ENCODE results near the gene ARRB1. TPM values are rescaled to one million over a fixed set of nuclear protein-coding genes. Genes with fewer than 3 reads are reported as not detected.
A peak's percentile ranks its signal among the peaks of the same experiment; 100 is the strongest.

Gene ARRB1
- total RNA-seq, 1 donor from 2014 or later = 22.7 TPM

DNA sequence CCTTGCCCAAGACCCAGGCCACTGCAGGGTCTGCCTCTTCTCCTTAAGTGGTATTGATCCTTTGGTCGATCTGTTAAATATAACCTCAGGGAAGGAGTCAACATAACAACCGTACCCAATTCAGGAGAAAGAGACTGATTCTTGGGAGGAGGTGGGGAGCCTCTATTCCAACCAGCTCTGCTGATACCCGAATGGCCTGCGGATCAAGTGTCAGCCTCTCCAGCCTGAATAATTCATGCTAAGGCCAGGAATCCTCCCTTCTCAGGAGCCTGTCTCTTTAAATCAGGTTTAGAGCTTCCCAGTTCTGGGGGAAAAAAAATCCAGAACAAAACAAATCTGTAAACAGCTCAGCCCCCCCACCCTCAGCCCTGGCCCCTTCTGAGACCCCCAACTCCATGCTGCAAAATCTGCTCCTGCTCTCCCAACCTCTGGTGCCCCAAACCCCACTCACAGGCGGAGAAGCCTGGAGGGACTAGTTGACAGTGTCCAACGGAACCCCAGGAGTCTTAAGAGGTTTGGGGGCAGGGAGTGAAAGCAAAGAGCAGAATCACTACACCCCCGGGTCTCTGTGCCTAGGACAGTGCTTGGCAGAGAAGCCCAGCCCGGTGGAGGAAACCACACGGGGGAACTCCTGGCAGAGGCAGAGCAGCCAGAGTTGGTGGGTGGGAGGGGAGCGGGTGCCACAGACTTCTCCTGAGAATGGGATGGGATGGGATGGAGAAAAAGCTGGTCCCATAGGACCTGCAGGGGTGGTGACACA is 111.8 kb downstream of the ARRB1 start:
- Mint-ChIP-seq H3K9me3 (no peaks in the 10 kb centered on the region), H3K4me1 (peaks cover 6% of the 10 kb centered on the region), H3K27me3 (peaks cover 46% of the 10 kb centered on the region), H3K36me3 (ENCODE audit: low read depth) (no peaks in the 10 kb centered on the region), H3K4me3 (peak overlapping the region; percentile 82), H3K27ac (no peak overlapping the region)
- DNase-seq = no peak
- intact Hi-C loops (cut with micrococcal nuclease) = loop anchor here (2.0 to 5.0 kb wide), 2 partner anchors 291 to 578 kb away; partner anchors contain the start of genes SPCS2, UVRAG and XRRA1

DNA sequence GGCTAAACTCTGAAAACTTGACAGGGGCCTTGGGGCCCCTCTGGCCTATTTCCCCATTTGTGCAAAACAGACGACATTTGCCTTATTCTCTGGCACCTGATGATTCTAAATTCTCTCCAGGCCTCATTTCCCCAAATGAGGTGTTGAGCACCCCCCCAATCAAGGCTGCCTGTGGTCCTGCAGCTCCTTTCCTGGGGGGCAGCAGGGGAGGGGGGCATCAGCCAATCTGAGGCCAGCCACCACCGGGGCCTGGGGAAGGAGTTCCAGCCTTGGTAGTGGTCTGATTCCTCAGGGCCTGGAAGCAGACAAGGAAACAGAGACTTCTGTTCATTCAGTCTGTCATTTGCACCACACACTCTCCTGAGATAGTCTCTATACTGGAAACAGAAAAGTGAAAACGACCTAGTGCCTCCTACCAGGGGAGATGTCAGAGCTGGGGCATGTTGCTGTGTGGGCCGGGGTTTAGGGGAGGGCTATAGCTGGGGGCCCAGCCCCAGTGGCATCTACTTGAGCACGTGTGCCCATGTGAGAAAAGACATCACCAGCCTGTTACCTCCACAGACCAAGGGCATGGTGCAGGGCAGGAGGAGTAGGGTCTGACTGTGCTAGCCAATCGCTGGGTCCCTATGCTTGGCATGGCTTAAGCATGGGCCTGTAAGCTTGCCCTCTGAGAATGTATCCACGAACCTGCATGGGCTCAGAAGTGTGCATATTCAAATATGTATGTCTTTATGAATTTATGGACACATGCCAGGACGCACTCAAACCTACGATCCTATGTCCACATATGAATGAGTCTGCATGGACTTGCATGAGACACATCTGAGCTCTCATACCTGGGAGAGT is 112.6 kb downstream of the ARRB1 start:
- H3K4me1 Mint-ChIP-seq = peaks cover 6% of the 10 kb centered on the region
- peaks cover 2% of the 10 kb centered on the region for H3K9me3 Mint-ChIP-seq
- H3K4me3 Mint-ChIP-seq = peak overlapping the region; percentile 82
- H3K36me3 Mint-ChIP-seq (ENCODE audit: low read depth) = no peaks in the 10 kb centered on the region
- no peak for DNase-seq
- H3K27ac Mint-ChIP-seq = no peak overlapping the region
- intact Hi-C loops (cut with micrococcal nuclease) = no loop called here
- H3K27me3 Mint-ChIP-seq = peaks cover 42% of the 10 kb centered on the region

DNA sequence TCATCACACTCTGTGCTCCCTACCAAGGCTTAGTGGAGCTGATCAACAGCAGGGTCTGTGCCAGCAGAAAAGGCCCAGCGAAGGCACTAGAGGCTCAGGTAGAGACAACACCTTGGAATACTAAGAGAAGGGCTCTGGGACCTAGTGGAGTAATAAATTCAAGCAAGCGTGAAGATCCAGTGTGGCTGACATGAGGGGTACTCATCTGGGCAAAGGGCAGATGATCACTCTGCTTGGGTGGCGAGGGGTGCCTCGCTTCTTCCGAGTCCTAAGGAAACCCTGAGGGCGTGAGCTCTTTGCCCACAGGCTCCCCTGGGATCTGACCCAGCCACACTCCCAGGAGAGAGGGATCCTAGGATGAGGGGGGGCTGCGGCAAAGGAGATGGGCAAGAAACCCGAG is 114.4 kb downstream of the ARRB1 start:
- Mint-ChIP-seq H3K4me3 (no peak overlapping the region), H3K27ac (no peak overlapping the region), H3K4me1 (peaks cover 2% of the 10 kb centered on the region), H3K9me3 (peaks cover 6% of the 10 kb centered on the region), H3K27me3 (peaks cover 24% of the 10 kb centered on the region), H3K36me3 (ENCODE audit: low read depth) (no peaks in the 10 kb centered on the region)
- no peak for DNase-seq
- intact Hi-C loops (cut with micrococcal nuclease) = no loop called here

DNA sequence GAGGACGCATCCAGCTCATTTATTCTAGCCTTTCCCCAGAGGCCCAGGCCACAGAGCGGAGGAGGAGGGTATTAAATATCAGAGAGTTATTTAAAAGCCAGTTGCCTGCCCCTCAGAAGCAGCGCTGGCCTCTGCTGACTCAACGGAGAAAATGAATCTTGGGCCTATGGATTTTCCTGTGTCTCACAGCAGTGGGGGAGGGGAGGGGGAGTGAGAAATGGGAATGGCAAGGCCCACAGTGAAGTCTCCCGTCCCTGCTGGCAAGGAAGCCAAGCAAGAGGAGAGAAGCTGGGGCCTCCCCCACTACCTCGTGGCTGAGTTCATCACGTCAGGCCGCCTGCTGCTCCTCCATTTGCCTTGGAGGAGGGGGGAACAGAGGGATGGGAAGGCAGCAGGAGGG is 115.4 kb downstream of the ARRB1 start:
- intact Hi-C loops (cut with micrococcal nuclease) = no loop called here
- Mint-ChIP-seq H3K27ac (no peak overlapping the region), H3K4me3 (no peak overlapping the region)

DNA sequence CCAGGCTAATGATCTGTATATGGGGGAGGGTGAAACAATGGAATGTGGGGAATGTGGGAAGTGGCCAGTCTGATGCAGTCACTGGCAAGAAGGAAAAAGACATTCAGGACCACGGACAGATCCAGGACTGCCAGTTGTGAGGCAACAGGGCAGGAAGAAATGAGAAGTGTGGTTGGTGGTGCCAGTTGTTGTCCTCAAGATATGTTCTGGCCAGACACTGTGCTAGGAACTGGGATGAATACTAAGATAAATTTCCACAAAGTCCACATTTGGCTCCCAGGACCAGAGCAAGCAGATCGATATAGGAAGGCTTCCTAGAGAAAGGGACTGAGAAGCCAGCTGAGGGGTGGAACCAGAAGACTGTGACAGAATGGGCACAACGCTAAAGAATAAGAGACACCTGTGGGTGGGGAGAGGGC is 117.7 kb downstream of the ARRB1 start:
- no peak overlapping the region for H3K27ac Mint-ChIP-seq
- H3K9me3 Mint-ChIP-seq = peaks cover 6% of the 10 kb centered on the region
- peaks cover 8% of the 10 kb centered on the region for H3K27me3 Mint-ChIP-seq
- intact Hi-C loops (cut with micrococcal nuclease) = loop anchor here (1.0 kb wide), 1 partner anchor 19 kb away; no protein-coding TSS in a partner anchor
- H3K4me1 Mint-ChIP-seq = no peaks in the 10 kb centered on the region
- peak; percentile 81 for DNase-seq
- H3K36me3 Mint-ChIP-seq (ENCODE audit: low read depth) = no peaks in the 10 kb centered on the region
- H3K4me3 Mint-ChIP-seq = no peak overlapping the region

More for the DNA sequence above, 115.4 kb downstream of the ARRB1 start:
- DNase-seq = no peak
- Mint-ChIP-seq H3K9me3 (peaks cover 6% of the 10 kb centered on the region), H3K27me3 (peaks cover 24% of the 10 kb centered on the region), H3K4me1 (peaks cover 2% of the 10 kb centered on the region), H3K36me3 (ENCODE audit: low read depth) (no peaks in the 10 kb centered on the region)

DNA sequence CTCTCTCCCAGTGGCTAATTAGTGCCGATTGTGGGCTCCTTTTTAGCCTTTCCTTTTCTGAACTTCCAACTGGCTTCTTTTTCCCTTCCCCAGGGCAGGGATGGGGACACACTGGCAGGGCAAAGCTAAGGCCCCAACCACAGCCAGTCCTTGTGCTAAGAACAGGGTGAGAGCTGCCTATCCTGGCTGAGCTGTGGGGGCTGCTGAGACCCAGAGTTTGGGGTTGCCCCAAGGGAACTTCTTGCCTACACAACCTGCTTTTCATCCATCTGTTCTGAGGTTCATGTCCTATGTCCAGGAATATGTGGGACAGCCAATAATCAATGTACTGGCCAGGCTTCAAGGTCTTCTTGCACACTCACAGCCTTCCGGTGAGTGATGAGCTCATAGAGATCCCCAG is 120.8 kb downstream of the ARRB1 start:
- H3K4me1 Mint-ChIP-seq = no peaks in the 10 kb centered on the region
- H3K36me3 Mint-ChIP-seq (ENCODE audit: low read depth) = no peaks in the 10 kb centered on the region
- intact Hi-C loops (cut with micrococcal nuclease) = no loop called here
- no peak overlapping the region for H3K27ac Mint-ChIP-seq
- DNase-seq = no peak
- H3K4me3 Mint-ChIP-seq = no peak overlapping the region
- peaks cover 2% of the 10 kb centered on the region for H3K27me3 Mint-ChIP-seq
- H3K9me3 Mint-ChIP-seq = peaks cover 6% of the 10 kb centered on the region

DNA sequence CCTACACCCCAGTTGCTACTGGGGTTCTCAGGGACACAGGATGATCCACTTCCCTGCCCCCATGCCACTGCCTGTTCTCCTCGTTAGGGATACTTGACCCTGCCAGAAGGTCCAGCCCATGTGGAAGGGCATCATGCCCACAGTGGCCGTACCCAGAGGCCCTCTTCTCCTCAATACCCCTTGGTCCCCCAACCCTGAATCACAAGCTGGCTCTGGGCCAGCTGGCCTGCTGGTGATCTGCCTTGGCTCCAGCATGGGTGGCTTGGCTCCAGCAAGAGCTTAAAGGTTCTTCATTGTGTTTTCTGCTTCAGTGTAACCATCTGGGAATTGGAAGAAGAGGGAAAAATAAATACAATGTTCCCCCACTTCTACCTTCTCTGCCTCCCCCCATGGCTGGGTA is 122.0 kb downstream of the ARRB1 start:
- Mint-ChIP-seq H3K9me3 (peaks cover 6% of the 10 kb centered on the region), H3K4me1 (no peaks in the 10 kb centered on the region), H3K4me3 (no peak overlapping the region), H3K27ac (no peak overlapping the region), H3K27me3 (peaks cover 2% of the 10 kb centered on the region), H3K36me3 (ENCODE audit: low read depth) (no peaks in the 10 kb centered on the region)
- no peak for DNase-seq
- intact Hi-C loops (cut with micrococcal nuclease) = no loop called here

DNA sequence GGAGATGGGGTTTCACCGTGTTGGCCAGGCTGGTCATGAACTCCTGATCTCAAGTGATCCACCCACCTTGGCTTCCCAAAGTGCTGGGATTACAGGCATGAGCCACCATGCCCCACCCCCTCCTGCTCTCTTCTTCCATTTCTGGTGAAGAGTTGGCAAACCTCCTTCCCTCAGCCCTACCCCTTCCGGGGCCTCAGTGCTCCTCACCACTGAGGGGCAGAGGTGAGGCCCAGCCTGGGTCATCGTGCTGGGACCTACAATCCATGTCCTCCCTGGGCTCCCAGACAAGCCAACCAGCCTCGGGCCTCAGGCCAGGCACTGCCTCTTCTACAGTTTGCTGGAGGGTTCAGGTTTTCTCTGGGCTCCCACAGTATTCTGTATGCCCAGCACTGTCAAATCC is 125.7 kb downstream of the ARRB1 start:
- H3K36me3 Mint-ChIP-seq (ENCODE audit: low read depth) = no peaks in the 10 kb centered on the region
- DNase-seq = no peak
- no peak overlapping the region for H3K4me3 Mint-ChIP-seq
- H3K4me1 Mint-ChIP-seq = no peaks in the 10 kb centered on the region
- intact Hi-C loops (cut with micrococcal nuclease) = no loop called here
- H3K27ac Mint-ChIP-seq = no peak overlapping the region
- H3K27me3 Mint-ChIP-seq = peaks cover 2% of the 10 kb centered on the region
- no peaks in the 10 kb centered on the region for H3K9me3 Mint-ChIP-seq

DNA sequence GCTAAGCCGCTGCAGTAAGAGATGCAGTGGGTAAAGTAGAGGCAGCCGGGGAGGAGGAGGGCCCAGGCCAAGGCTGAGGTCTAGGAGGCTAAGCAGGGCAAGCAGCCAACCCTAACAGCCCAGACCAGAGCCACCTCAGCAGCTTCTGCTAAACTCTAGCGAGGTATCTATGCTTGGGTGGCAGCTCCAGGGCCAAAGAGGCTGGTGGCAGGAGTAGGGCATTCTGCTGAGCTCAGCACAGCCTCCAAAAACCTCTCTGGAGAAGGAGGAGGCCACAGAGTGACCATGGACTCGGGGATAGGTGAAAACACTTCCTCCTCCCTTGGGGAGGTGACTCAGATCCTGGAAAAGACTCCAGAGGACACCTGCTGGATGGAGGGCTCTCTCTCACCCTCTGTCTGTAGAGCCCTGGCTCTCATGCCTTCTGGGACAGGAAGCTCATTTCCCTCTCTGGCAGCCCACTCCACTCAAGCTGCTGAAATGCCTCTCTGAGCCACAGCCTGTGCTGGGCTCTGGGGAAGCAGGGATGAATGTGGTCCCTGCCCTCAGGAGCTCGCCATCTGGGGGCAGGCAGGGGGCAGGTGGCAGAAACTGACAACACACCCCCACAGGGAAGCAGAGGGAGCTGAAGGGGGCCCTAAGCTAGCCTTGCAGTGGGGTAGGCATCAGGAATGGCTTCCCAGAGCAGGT is 127.4 kb downstream of the ARRB1 start:
- no peaks in the 10 kb centered on the region for H3K4me1 Mint-ChIP-seq
- intact Hi-C loops (cut with micrococcal nuclease) = no loop called here
- no peak overlapping the region for H3K4me3 Mint-ChIP-seq
- no peak overlapping the region for H3K27ac Mint-ChIP-seq
- H3K36me3 Mint-ChIP-seq (ENCODE audit: low read depth) = no peaks in the 10 kb centered on the region
- no peak for DNase-seq
- H3K27me3 Mint-ChIP-seq = peaks cover 2% of the 10 kb centered on the region
- H3K9me3 Mint-ChIP-seq = no peaks in the 10 kb centered on the region

DNA sequence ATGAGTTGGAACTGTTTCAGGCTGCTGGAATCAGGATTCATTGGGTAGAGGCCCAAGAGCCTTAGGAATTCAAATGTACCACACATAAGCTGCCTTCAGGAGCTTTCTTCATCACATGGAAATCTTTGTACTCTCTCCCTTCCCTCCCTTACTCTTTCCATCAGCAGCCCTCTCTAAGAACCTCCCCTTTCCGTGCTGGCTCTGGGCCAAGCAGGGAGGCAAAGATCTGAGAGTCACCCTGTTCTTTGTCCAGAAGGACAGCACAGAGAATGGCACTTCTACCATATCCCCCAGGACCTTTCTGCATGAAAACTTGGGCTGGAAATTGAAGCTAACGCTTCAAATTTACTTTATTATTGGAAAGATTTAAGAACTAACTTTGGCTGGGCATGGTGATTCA is 131.6 kb downstream of the ARRB1 start:
- Mint-ChIP-seq H3K36me3 (ENCODE audit: low read depth) (no peaks in the 10 kb centered on the region), H3K27ac (no peak overlapping the region), H3K4me1 (no peaks in the 10 kb centered on the region), H3K4me3 (no peak overlapping the region), H3K27me3 (peaks cover 21% of the 10 kb centered on the region), H3K9me3 (no peaks in the 10 kb centered on the region)
- DNase-seq = no peak
- intact Hi-C loops (cut with micrococcal nuclease) = no loop called here

DNA sequence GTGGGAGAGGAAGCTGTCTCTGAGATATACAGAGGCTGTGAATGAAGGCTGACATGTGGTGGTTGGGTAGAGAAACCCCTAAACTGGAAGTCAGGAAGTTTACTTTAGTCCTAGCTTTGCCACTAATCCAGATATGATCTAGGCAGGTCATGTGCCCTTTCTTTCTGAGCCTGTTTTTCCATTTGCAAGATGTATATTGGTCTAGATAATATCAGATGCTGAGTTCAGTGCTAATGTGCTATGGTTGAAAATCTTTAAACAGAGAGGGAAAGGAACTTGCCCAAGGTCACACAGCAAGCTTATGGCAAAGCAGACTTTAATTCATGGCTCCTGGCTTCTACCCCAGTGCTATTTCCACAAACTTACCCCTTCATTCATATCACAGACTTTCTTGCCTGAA is 136.6 kb downstream of the ARRB1 start:
- Mint-ChIP-seq H3K9me3 (no peaks in the 10 kb centered on the region), H3K36me3 (ENCODE audit: low read depth) (no peaks in the 10 kb centered on the region), H3K27ac (no peak overlapping the region), H3K27me3 (peaks cover 21% of the 10 kb centered on the region), H3K4me1 (peaks cover 1% of the 10 kb centered on the region), H3K4me3 (no peak overlapping the region)
- intact Hi-C loops (cut with micrococcal nuclease) = loop anchor here (1.0 kb wide), 2 partner anchors 18 to 26 kb away; no protein-coding TSS in a partner anchor
- no peak for DNase-seq

DNA sequence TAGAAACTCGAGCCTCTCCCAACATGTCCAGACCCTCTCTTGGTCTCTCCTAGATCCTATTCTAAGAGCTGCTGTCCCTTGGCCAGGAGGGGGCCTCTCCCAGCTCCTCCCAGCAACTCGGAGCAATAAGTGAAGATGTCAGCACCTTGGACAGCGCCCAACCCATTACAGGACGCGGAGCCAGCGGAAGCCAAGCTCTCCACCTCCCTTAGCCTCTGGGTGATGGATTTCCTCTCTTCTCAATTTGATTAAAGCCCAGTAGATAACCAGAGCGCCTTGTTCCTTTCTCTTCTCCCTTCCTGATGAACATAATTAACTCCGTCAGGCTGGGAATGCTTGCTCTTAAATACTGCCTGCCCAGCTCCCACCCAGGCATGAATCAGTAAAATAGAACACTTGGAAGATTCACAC is 137.0 kb downstream of the ARRB1 start:
- H3K27ac Mint-ChIP-seq = no peak overlapping the region
- H3K4me3 Mint-ChIP-seq = no peak overlapping the region
- H3K9me3 Mint-ChIP-seq = no peaks in the 10 kb centered on the region
- peaks cover 21% of the 10 kb centered on the region for H3K27me3 Mint-ChIP-seq
- DNase-seq = peak; percentile 95
- peaks cover 1% of the 10 kb centered on the region for H3K4me1 Mint-ChIP-seq
- intact Hi-C loops (cut with micrococcal nuclease) = loop anchor here (1.0 kb wide), 2 partner anchors 19 to 27 kb away; no protein-coding TSS in a partner anchor
- H3K36me3 Mint-ChIP-seq (ENCODE audit: low read depth) = no peaks in the 10 kb centered on the region
